GM12878 (cell line): ENCODE data around the gene PPARD. TPM values are rescaled to one million over a fixed set of nuclear protein-coding genes. Genes with fewer than 3 reads are reported as not detected.

Experiments
- ASH2L ChIP-seq: fragments of 300-600, 200-600 bp; sonication (generic); IDR thresholded peaks from 2 replicates; pipeline ENCODE4 v1.6.1; 2017; ENCODE audit warnings: low read depth, mild to moderate bottlenecking, borderline replicate concordance
- BCL11A ChIP-seq: IDR thresholded peaks from 2 replicates; pipeline ENCODE4 v1.6.1; 2011; ENCODE audit warnings: low read depth, low read length
- CBFB ChIP-seq: IDR thresholded peaks from 2 replicates; pipeline ENCODE4 v1.6.1; 2016; ENCODE audit warnings: antibody characterized with exemption, low read depth
- CREM ChIP-seq: IDR thresholded peaks from 2 replicates; pipeline ENCODE4 v1.6.1; 2014; ENCODE audit warnings: antibody characterized with exemption, low read depth
- DPF2 ChIP-seq: fragments of 450-650 bp; IDR thresholded peaks from 2 replicates; pipeline ENCODE4 v1.6.1; 2017; ENCODE audit warnings: mild to moderate bottlenecking
- EED ChIP-seq: sonication (generic); IDR thresholded peaks from 2 replicates; pipeline ENCODE4 v1.6.1; 2016; ENCODE audit warnings: antibody characterized with exemption, low read depth
- NFYB ChIP-seq: IDR thresholded peaks from 2 replicates; pipeline ENCODE4 v1.6.1; 2011; ENCODE audit warnings: low read depth, mild to moderate bottlenecking, low read length, improper control_type of control experiment, moderate library complexity; ENCODE audit not compliant: insufficient read depth
- NR2C2 ChIP-seq: IDR thresholded peaks from 2 replicates; pipeline ENCODE4 v1.6.1; 2011; ENCODE audit warnings: borderline replicate concordance, low read depth; ENCODE audit not compliant: control insufficient read depth, insufficient read length
- POU2F2 ChIP-seq: IDR thresholded peaks from 3 replicates; pipeline ENCODE4 v1.6.1; 2011; ENCODE audit warnings: low read depth, mild to moderate bottlenecking, low read length, borderline replicate concordance
- RCOR1 ChIP-seq: conservative IDR thresholded peaks from 2 replicates; pipeline ENCODE4 v1.6.1; 2012; ENCODE audit warnings: low read depth, low read length, improper control_type of control experiment
- REST ChIP-seq: IDR thresholded peaks from 2 replicates; pipeline ENCODE4 v1.6.1; 2012; ENCODE audit warnings: mild to moderate bottlenecking, low read depth, low read length
- RUNX3 ChIP-seq: IDR thresholded peaks from 2 replicates; pipeline ENCODE4 v1.6.1; 2012; ENCODE audit warnings: low read length, inconsistent platforms
- SUPT20H ChIP-seq: IDR thresholded peaks from 2 replicates; pipeline ENCODE4 v1.6.1; 2011; ENCODE audit warnings: low read depth, mild to moderate bottlenecking, low read length, moderate library complexity, borderline replicate concordance; ENCODE audit not compliant: control insufficient read depth
- TAF1 ChIP-seq: IDR thresholded peaks from 2 replicates; pipeline ENCODE4 v1.6.1; 2011; ENCODE audit warnings: mild to moderate bottlenecking, low read depth, low read length, borderline replicate concordance
- YBX1 ChIP-seq: fragments of 450-650 bp; IDR thresholded peaks from 2 replicates; pipeline ENCODE4 v1.6.1; 2016; ENCODE audit warnings: antibody characterized with exemption
- YY1 ChIP-seq: IDR thresholded peaks from 2 replicates; pipeline ENCODE4 v1.6.1; 2011; ENCODE audit warnings: low read depth, mild to moderate bottlenecking, low read length
- ZBTB40 ChIP-seq: fragments of 450-650 bp; IDR thresholded peaks from 2 replicates; pipeline ENCODE4 v1.6.1; 2016; ENCODE audit warnings: mild to moderate bottlenecking, moderate library complexity, borderline replicate concordance
- ZNF217 ChIP-seq: fragments of 450-650 bp; IDR thresholded peaks from 2 replicates; pipeline ENCODE4 v1.6.1; 2017; ENCODE audit warnings: antibody characterized with exemption, mild to moderate bottlenecking
- ZNF24 ChIP-seq: fragments of 450-650 bp; IDR thresholded peaks from 2 replicates; pipeline ENCODE4 v1.6.1; 2017; ENCODE audit warnings: antibody characterized with exemption, mild to moderate bottlenecking
- polyA plus RNA-seq, 11 experiments: library from polyadenylated mRNA; depleted of rRNA in 4 of 11; unstranded in 6 of 11; stranded (reverse) in 5 of 11; fragments of >200 nt; fragmentation: Nextera tagmentation in 4 of 11; fragmentation: Illumina TruSeq in 1 of 11; extraction: Ambion mirVana in 4 of 11; extraction: Trizol in 1 of 11; gene quantifications; 1 replicate in 1 of 11; 2 replicates in 10 of 11; pipeline versions ENCODE4 v1.2.1 to v1.2.3, GENCODE V29; 2011 to 2016; ENCODE audit warnings: inconsistent platforms in 2 of 11, missing spikeins in 2 of 11, low read depth in 1 of 11
- total RNA-seq, 4 experiments: library from RNA; depleted of rRNA in 3 of 4; stranded (reverse); fragments of >200 nt in 3 of 4; fragmentation: Illumina TruSeq in 1 of 4; extraction: Trizol in 1 of 4; gene quantifications; 2 replicates each; pipeline versions ENCODE4 v1.2.1 to v1.2.3, GENCODE V29; 2013 to 2021
- TF ChIP-seq, protein P1 (sequence below): IDR thresholded peaks from 2 replicates; pipeline ENCODE4 v1.6.1; 2012; ENCODE audit warnings: low read depth, low read length, improper control_type of control experiment
- TF ChIP-seq, protein P2 (sequence below): fragments of 450-650 bp; IDR thresholded peaks from 2 replicates; pipeline ENCODE4 v1.6.1; 2017; ENCODE audit warnings: borderline replicate concordance

PPARD gene
- total and polyA plus RNA-seq, 10 of the 15 experiments (the other 5 are each of a cell fraction or from before 2014, with no cell fraction given), result 0.05 to 12.6 (median 6.7) TPM

DNA sequence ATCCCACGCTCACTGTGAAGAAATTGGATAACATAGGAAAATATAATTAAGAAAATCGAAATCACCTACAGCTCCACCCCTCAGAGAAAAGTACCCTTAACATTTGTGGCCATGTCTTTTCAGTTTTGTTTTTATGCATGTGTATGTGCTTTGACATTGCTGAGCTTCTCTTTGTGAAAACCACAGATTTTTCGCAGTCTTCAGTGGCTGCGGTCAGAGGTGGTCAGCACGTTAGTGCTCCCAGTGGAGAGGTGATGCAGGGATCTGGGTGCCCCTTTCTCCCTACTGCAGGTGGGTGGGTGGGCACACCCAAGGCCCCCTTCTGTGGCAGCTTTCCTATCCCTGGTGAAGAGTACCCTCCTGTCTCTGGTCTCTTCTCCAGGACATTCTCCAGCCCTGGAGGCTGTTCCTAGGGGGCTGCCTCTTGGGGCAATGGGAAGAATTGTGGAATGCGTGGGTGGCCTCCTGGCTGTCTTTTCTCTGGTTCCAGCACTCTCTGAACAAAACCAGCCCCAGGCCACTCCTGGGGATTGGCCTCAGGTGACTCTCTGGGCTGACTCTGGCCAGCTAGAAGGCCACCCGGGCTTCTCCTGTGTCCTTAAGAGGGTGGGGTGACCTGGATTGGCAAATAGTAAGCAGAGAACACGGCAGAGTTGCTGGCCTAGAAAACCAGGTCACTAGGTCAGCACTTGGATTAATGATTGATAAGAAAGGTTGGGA, 59.9 kb downstream of the PPARD start (continued):
- TF ChIP-seq, protein P1, sequence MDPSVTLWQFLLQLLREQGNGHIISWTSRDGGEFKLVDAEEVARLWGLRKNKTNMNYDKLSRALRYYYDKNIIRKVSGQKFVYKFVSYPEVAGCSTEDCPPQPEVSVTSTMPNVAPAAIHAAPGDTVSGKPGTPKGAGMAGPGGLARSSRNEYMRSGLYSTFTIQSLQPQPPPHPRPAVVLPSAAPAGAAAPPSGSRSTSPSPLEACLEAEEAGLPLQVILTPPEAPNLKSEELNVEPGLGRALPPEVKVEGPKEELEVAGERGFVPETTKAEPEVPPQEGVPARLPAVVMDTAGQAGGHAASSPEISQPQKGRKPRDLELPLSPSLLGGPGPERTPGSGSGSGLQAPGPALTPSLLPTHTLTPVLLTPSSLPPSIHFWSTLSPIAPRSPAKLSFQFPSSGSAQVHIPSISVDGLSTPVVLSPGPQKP, result no peak
- TF ChIP-seq ZNF24 (no peak), YBX1 (no peak), REST (no peak), SUPT20H (no peak), YY1 (no peak), CREM (0 out of 2 replicates have a peak, but pooled peaks have one; percentile 21), RCOR1 (no peak), NR2C2 (no peak), ASH2L (no peak), DPF2 (peak; percentile 69), BCL11A (0 out of 2 replicates have a peak, but pooled peaks have one; percentile 7), RUNX3 (peak; percentile 99), NFYB (no peak), CBFB (peak; percentile 90), ZNF217 (no peak), TAF1 (no peak), POU2F2 (peak; percentile 80; the same call in 1 of the 3 replicates), ZBTB40 (no peak), EED (peak; percentile 53; the same call in 1 of the 2 replicates)
- TF ChIP-seq, protein P2, sequence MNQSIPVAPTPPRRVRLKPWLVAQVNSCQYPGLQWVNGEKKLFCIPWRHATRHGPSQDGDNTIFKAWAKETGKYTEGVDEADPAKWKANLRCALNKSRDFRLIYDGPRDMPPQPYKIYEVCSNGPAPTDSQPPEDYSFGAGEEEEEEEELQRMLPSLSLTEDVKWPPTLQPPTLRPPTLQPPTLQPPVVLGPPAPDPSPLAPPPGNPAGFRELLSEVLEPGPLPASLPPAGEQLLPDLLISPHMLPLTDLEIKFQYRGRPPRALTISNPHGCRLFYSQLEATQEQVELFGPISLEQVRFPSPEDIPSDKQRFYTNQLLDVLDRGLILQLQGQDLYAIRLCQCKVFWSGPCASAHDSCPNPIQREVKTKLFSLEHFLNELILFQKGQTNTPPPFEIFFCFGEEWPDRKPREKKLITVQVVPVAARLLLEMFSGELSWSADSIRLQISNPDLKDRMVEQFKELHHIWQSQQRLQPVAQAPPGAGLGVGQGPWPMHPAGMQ, result no peak
